ENCODE data around the gene TGM4. TPM values are rescaled to one million over a fixed set of nuclear protein-coding genes. Genes with fewer than 3 reads are reported as not detected.
"Not testable (repeated sequence)": the region's sequence is repeated elsewhere in the genome, so short reads cannot be mapped to it uniquely, and the experiment has no call there.

Gene TGM4
- total RNA-seq, result not detected

- ChIA-PET CTCF (no interaction called here), POLR2A (no interaction called here)
- intact Hi-C loops (cut with micrococcal nuclease), result no loop called here
Measured at GRCh38 chr3:44874308-44874707, at the start of gene TGM4. TGM4 (plus strand) TSS chr3:44874608; CDS start chr3:44874679, 71 bp downstream.

GRCh38 chr3:44825264-44825925 lies 49.0 kb upstream of the TGM4 start:
- peaks cover 9% of the 10 kb centered on the region for H3K9me3 Mint-ChIP-seq
- H3K36me3 Mint-ChIP-seq, result peaks cover 42% of the 10 kb centered on the region
- intact Hi-C loops (cut with micrococcal nuclease), result no loop called here
- ChIA-PET CTCF (no interaction called here), POLR2A (interaction anchor here (1.4 kb wide), 1 partner anchor 64 kb away, joined by 4 read pairs; the partner anchor contains the start of gene KIAA1143)
- H3K4me3 Mint-ChIP-seq, result no peak overlapping the region
- H3K27ac Mint-ChIP-seq, result no peak overlapping the region
- DNase-seq, result no peak
- no peaks in the 10 kb centered on the region for H3K27me3 Mint-ChIP-seq
- H3K4me1 Mint-ChIP-seq (ENCODE audit: low read depth), result no peaks in the 10 kb centered on the region

More at GRCh38 chr3:44874308-44874707, at the start of gene TGM4:
- Mint-ChIP-seq H3K27ac (no peak within 1 kb of the TSS), H3K4me3 (no peak within 1 kb of the TSS), H3K27me3 (no peaks in the 10 kb centered on the region), H3K4me1 (ENCODE audit: low read depth) (no peaks in the 10 kb centered on the region), H3K9me3 (no peaks in the 10 kb centered on the region), H3K36me3 (no peaks in the 10 kb centered on the region)
- DNase-seq, result no peak

GRCh38 chr3:44827196-44827595 lies 47.2 kb upstream of the TGM4 start:
- Mint-ChIP-seq H3K27ac (no peak overlapping the region), H3K27me3 (no peaks in the 10 kb centered on the region), H3K4me1 (ENCODE audit: low read depth) (no peaks in the 10 kb centered on the region), H3K36me3 (peaks cover 39% of the 10 kb centered on the region), H3K4me3 (no peak overlapping the region), H3K9me3 (peaks cover 4% of the 10 kb centered on the region)
- intact Hi-C loops (cut with micrococcal nuclease), result no loop called here
- no peak for DNase-seq
- ChIA-PET CTCF (no interaction called here), POLR2A (no interaction called here)

GRCh38 chr3:44831232-44831631 lies 43.2 kb upstream of the TGM4 start:
- intact Hi-C loops (cut with micrococcal nuclease), result no loop called here
- Mint-ChIP-seq H3K4me3 (no peak overlapping the region), H3K9me3 (peaks cover 4% of the 10 kb centered on the region), H3K36me3 (peaks cover 27% of the 10 kb centered on the region), H3K27ac (no peak overlapping the region), H3K27me3 (no peaks in the 10 kb centered on the region), H3K4me1 (ENCODE audit: low read depth) (no peaks in the 10 kb centered on the region)
- ChIA-PET POLR2A (no interaction called here), CTCF (interaction anchor here (0.6 kb wide), 1 partner anchor 551 kb away, joined by 4 read pairs; no protein-coding TSS in a partner anchor)
- DNase-seq, result no peak

GRCh38 chr3:44832032-44832431 lies 42.4 kb upstream of the TGM4 start:
- H3K9me3 Mint-ChIP-seq, result peaks cover 10% of the 10 kb centered on the region
- CTCF ChIA-PET, result no interaction called here

GRCh38 chr3:44832965-44833364 lies 41.4 kb upstream of the TGM4 start:
- intact Hi-C loops (cut with micrococcal nuclease), result no loop called here
- no peak for DNase-seq
- no peak overlapping the region for H3K27ac Mint-ChIP-seq
- no peaks in the 10 kb centered on the region for H3K27me3 Mint-ChIP-seq
- no peaks in the 10 kb centered on the region for H3K4me1 Mint-ChIP-seq (ENCODE audit: low read depth)
- H3K36me3 Mint-ChIP-seq, result peaks cover 28% of the 10 kb centered on the region
- ChIA-PET POLR2A (no interaction called here), CTCF (no interaction called here)
- no peak overlapping the region for H3K4me3 Mint-ChIP-seq
- H3K9me3 Mint-ChIP-seq, result peaks cover 14% of the 10 kb centered on the region

More at GRCh38 chr3:44832032-44832431, 42.4 kb upstream of the TGM4 start:
- H3K4me3 Mint-ChIP-seq, result no peak overlapping the region
- DNase-seq, result no peak
- intact Hi-C loops (cut with micrococcal nuclease), result no loop called here
- peaks cover 31% of the 10 kb centered on the region for H3K36me3 Mint-ChIP-seq
- H3K27me3 Mint-ChIP-seq, result no peaks in the 10 kb centered on the region
- POLR2A ChIA-PET, result no interaction called here
- no peak overlapping the region for H3K27ac Mint-ChIP-seq
- no peaks in the 10 kb centered on the region for H3K4me1 Mint-ChIP-seq (ENCODE audit: low read depth)

DNA sequence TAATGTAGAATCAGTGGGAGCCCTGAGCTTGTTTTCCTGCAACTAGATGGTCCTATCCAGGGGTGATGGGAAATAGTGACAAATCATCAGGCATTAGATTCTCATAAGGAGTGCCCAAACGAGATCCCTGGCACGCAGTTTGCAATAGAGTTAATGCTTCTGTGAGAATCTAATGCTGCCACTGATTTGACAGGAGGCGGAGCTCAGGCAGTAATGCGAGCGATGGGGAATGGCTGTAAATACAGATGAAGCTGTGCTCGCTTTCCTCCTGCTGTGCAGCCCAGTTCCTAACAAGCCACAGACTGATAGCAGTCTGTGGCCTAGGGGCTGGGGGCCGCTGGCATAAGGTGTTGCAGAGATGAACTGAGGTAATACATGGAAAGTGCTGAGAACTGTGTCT lies 41.0 kb upstream of the TGM4 start:
- no peaks in the 10 kb centered on the region for H3K27me3 Mint-ChIP-seq
- POLR2A ChIA-PET, result no interaction called here

DNA sequence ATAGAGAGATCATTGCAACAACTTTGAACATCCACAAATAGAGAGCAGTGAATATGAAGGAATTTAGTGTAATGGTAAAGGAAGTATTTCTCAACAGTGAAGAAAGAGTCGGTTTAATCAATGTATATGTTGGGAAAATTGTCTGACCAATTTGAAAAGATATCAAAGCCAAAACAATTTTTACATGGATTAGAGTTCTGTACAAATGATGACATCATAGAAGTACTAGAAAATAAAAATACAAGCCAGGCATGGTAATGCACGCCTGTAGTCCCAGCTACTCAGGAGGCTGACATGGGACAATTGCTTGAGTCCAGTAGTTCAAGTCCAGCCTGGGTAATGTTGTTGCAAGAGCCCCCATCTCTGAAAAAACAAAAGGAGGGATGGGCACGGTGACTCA lies 38.7 kb upstream of the TGM4 start:
- intact Hi-C loops (cut with micrococcal nuclease), result no loop called here
- Mint-ChIP-seq H3K4me3 (no peak overlapping the region), H3K27me3 (no peaks in the 10 kb centered on the region), H3K4me1 (ENCODE audit: low read depth) (no peaks in the 10 kb centered on the region), H3K27ac (no peak overlapping the region), H3K36me3 (peaks cover 35% of the 10 kb centered on the region), H3K9me3 (peaks cover 16% of the 10 kb centered on the region)
- ChIA-PET CTCF (no interaction called here), POLR2A (no interaction called here)
- no peak for DNase-seq

More for the DNA sequence above, 41.0 kb upstream of the TGM4 start:
- DNase-seq, result no peak
- peaks cover 16% of the 10 kb centered on the region for H3K9me3 Mint-ChIP-seq
- intact Hi-C loops (cut with micrococcal nuclease), result no loop called here
- H3K4me1 Mint-ChIP-seq (ENCODE audit: low read depth), result no peaks in the 10 kb centered on the region
- H3K4me3 Mint-ChIP-seq, result no peak overlapping the region
- H3K36me3 Mint-ChIP-seq, result peaks cover 32% of the 10 kb centered on the region
- CTCF ChIA-PET, result no interaction called here
- no peak overlapping the region for H3K27ac Mint-ChIP-seq

DNA sequence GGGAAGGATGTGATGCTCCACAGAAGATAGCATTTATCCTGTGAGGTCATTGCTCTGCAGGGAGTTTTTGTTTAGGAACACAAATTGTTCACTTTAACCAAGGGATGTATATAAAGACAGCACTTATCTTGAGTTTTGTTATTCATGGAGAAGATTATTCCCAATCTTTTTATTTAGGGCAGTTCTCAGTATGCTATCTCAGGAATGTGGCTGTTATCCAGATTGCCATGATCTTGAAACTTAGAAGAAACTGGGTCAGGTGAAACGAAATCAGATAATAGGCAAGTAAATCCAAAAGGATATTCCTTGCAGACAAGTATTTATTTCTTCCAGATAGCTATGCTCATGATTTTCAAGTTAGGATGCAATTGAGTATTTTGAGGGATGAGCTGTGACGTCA lies 32.0 kb upstream of the TGM4 start:
- ChIA-PET POLR2A (no interaction called here), CTCF (no interaction called here)
- peaks cover 43% of the 10 kb centered on the region for H3K36me3 Mint-ChIP-seq
- H3K9me3 Mint-ChIP-seq, result peaks cover 3% of the 10 kb centered on the region
- H3K4me1 Mint-ChIP-seq (ENCODE audit: low read depth), result no peaks in the 10 kb centered on the region
- no peak overlapping the region for H3K27ac Mint-ChIP-seq
- no peaks in the 10 kb centered on the region for H3K27me3 Mint-ChIP-seq
- no peak overlapping the region for H3K4me3 Mint-ChIP-seq
- intact Hi-C loops (cut with micrococcal nuclease), result no loop called here
- DNase-seq, result no peak

- DNase-seq, result no peak
- peaks cover 27% of the 10 kb centered on the region for H3K36me3 Mint-ChIP-seq
- POLR2A ChIA-PET, result interaction anchor here (0.7 kb wide), 1 partner anchor 1808 kb away, joined by 3 read pairs; no protein-coding TSS in a partner anchor
- no peaks in the 10 kb centered on the region for H3K4me1 Mint-ChIP-seq (ENCODE audit: low read depth)
- H3K4me3 Mint-ChIP-seq, result no peak overlapping the region
- no peak overlapping the region for H3K27ac Mint-ChIP-seq
- H3K9me3 Mint-ChIP-seq, result no peaks in the 10 kb centered on the region
- no peaks in the 10 kb centered on the region for H3K27me3 Mint-ChIP-seq
- CTCF ChIA-PET, result interaction anchor here (1.5 kb wide), 1 partner anchor 16 kb away, joined by 3 read pairs; no protein-coding TSS in a partner anchor
- intact Hi-C loops (cut with micrococcal nuclease), result no loop called here
Measured at GRCh38 chr3:44845528-44846520, 28.6 kb upstream of the TGM4 start.

GRCh38 chr3:44848634-44849033 lies 25.8 kb upstream of the TGM4 start:
- CTCF ChIA-PET, result no interaction called here
- POLR2A ChIA-PET, result no interaction called here
- no peaks in the 10 kb centered on the region for H3K9me3 Mint-ChIP-seq

GRCh38 chr3:44856663-44857062 lies 17.7 kb upstream of the TGM4 start:
- H3K4me3 Mint-ChIP-seq; intact Hi-C loops (cut with micrococcal nuclease); H3K36me3 Mint-ChIP-seq; H3K27me3 Mint-ChIP-seq; H3K9me3 Mint-ChIP-seq; POLR2A ChIA-PET; DNase-seq; CTCF ChIA-PET; H3K4me1 Mint-ChIP-seq (ENCODE audit: low read depth); H3K27ac Mint-ChIP-seq: not testable (repeated sequence)

More at GRCh38 chr3:44848634-44849033, 25.8 kb upstream of the TGM4 start:
- Mint-ChIP-seq H3K4me1 (ENCODE audit: low read depth) (no peaks in the 10 kb centered on the region), H3K36me3 (peaks cover 21% of the 10 kb centered on the region), H3K27ac (no peak overlapping the region), H3K27me3 (no peaks in the 10 kb centered on the region), H3K4me3 (no peak overlapping the region)
- intact Hi-C loops (cut with micrococcal nuclease), result no loop called here
- DNase-seq, result no peak

Measured in activated CD4-positive, alpha-beta memory T cell treated with anti-CD3 and anti-CD28 coated beads for 36 hours (primary cell).